GM18502 (cell line): ENCODE measurements around the gene IARS2.
"Not testable (repeated sequence)": the region's sequence is repeated elsewhere in the genome, so short reads cannot be mapped to it uniquely, and the experiment has no call there.

Source experiments
- ATAC-seq: cut with Tn5 transposase; IDR thresholded peaks from one replicate; pipeline ENCODE4 v1.9.1; 2021; ENCODE audit warnings: mild to moderate bottlenecking; ENCODE audit not compliant: unreplicated experiment, poor library complexity

The IARS2 gene

GRCh38 chr1:220159041-220159440 lies 65.1 kb downstream of the IARS2 start:
- ATAC-seq: no peak

- no peak for ATAC-seq
These were observed 66.1 kb downstream of the IARS2 start for GRCh38 chr1:220160027-220160426.

GRCh38 chr1:220164116-220164515 lies 70.2 kb downstream of the IARS2 start:
- ATAC-seq: no peak

- ATAC-seq: no peak
These were observed 70.6 kb downstream of the IARS2 start for GRCh38 chr1:220164517-220164916.

GRCh38 chr1:220166853-220167252 lies 72.9 kb downstream of the IARS2 start:
- no peak for ATAC-seq

GRCh38 chr1:220169887-220170286 lies 76.0 kb downstream of the IARS2 start:
- not testable (repeated sequence) for ATAC-seq

GRCh38 chr1:220170836-220171526 lies 77.0 kb downstream of the IARS2 start:
- ATAC-seq: no peak

GRCh38 chr1:220176540-220176939 lies 82.6 kb downstream of the IARS2 start:
- ATAC-seq: no peak

- no peak for ATAC-seq
These were observed 88.2 kb downstream of the IARS2 start for GRCh38 chr1:220182111-220182510.

- ATAC-seq: no peak
These were observed 88.7 kb downstream of the IARS2 start for GRCh38 chr1:220182656-220183055.

- no peak for ATAC-seq
These were observed 90.6 kb downstream of the IARS2 start for GRCh38 chr1:220184506-220184905.

- no peak for ATAC-seq
These were observed 92.8 kb downstream of the IARS2 start for GRCh38 chr1:220186752-220187151.

GRCh38 chr1:220188538-220188937 lies 94.6 kb downstream of the IARS2 start:
- no peak for ATAC-seq

GRCh38 chr1:220189750-220190347 lies 95.9 kb downstream of the IARS2 start:
- ATAC-seq: no peak

GRCh38 chr1:220195701-220196100 lies 101.8 kb downstream of the IARS2 start:
- ATAC-seq: no peak
